ENCODE measurements around the gene ATXN1. TPM values are rescaled to one million over a fixed set of nuclear protein-coding genes. Genes with fewer than 3 reads are reported as not detected.
"Not testable (repeated sequence)": the region's sequence is repeated elsewhere in the genome, so short reads cannot be mapped to it uniquely, and the experiment has no call there.

The ATXN1 gene
- polyA plus RNA-seq, 1 donor (not counting 4 experiments of a cell fraction or from before 2014, with no cell fraction given), result 9.7 TPM

DNA sequence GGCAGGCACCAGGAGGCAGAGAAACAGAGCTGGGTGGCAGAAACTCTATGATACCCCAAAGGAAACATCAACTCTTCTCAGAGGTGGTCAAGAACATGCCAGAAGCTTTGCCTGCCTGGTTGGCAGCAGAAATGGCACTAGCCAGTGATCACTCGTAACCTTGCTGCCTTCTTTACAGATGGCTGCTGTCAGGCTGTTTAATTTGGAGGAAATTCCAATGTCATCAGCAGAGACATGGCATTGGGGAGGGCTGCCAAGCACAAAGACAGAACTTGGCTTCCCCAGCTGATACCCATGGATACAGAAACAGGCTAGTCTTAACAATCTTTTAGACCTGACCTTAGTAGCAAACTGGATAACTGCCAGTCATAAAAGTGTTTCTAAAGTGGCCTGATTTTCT, 369.2 kb downstream of the ATXN1 start:
- Histone ChIP-seq H3K9ac (ENCODE audit: control insufficient read depth, extremely low read depth, insufficient read depth, low read length) (no peak overlapping the region), H3K79me2 (ENCODE audit: control insufficient read depth, insufficient read depth, low read length) (no peaks in the 10 kb centered on the region), H3K4me1 (ENCODE audit: control insufficient read depth, extremely low read depth, insufficient read depth, low read length) (no peaks in the 10 kb centered on the region), H3K27ac (ENCODE audit: control insufficient read depth, insufficient read depth, low read length) (no peak overlapping the region), H3K4me3 (ENCODE audit: control insufficient read depth in 2 of 3, extremely low read depth in 1 of 3, insufficient read depth in 2 of 3, low read depth in 1 of 3, low read length in 3 of 3) (no peak overlapping the region), H3K27me3 (ENCODE audit: control insufficient read depth, extremely low read depth, insufficient read depth, low read length) (no peaks in the 10 kb centered on the region), H3K4me2 (ENCODE audit: control insufficient read depth, extremely low read depth, insufficient read depth, low read depth, low read length) (no peak overlapping the region), H4K20me1 (ENCODE audit: control insufficient read depth, extremely low read depth, insufficient read depth, low read length) (no peaks in the 10 kb centered on the region), H3K9me1 (ENCODE audit: control insufficient read depth, extremely low read depth, insufficient read depth, low read length) (no peaks in the 10 kb centered on the region), H3K36me3 (ENCODE audit: control insufficient read depth in 2 of 2, extremely low read depth in 1 of 2, insufficient read depth in 2 of 2, low read length in 2 of 2) (no peaks in the 10 kb centered on the region), H2AFZ (ENCODE audit: control insufficient read depth, low read length) (no peak overlapping the region), H3K9me3 (ENCODE audit: control insufficient read depth, low read depth, low read length) (no peaks in the 10 kb centered on the region)
- no peak for FAIRE-seq
- TF ChIP-seq EZH2 (IDR thresholded peaks at IDR 0.05; ENCODE audit: low read length), result no peak
- TF ChIP-seq, protein P1, sequence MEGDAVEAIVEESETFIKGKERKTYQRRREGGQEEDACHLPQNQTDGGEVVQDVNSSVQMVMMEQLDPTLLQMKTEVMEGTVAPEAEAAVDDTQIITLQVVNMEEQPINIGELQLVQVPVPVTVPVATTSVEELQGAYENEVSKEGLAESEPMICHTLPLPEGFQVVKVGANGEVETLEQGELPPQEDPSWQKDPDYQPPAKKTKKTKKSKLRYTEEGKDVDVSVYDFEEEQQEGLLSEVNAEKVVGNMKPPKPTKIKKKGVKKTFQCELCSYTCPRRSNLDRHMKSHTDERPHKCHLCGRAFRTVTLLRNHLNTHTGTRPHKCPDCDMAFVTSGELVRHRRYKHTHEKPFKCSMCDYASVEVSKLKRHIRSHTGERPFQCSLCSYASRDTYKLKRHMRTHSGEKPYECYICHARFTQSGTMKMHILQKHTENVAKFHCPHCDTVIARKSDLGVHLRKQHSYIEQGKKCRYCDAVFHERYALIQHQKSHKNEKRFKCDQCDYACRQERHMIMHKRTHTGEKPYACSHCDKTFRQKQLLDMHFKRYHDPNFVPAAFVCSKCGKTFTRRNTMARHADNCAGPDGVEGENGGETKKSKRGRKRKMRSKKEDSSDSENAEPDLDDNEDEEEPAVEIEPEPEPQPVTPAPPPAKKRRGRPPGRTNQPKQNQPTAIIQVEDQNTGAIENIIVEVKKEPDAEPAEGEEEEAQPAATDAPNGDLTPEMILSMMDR (optimal IDR thresholded peaks at IDR 0.05 in 1 of 3, IDR thresholded peaks at IDR 0.05 in 1 of 3, conservative IDR thresholded peaks at IDR 0.05 in 1 of 3; ENCODE audit: extremely low read depth in 1 of 3, insufficient read depth in 2 of 3, low read length in 3 of 3), result no peak
- no peak for DNase-seq (ENCODE audit: low read depth, low spot score)
- dilution Hi-C loops (cut with MboI; ENCODE audit: extremely low pct_ligation_motif_present, low sequenced_read_pairs), result no loop called here

DNA sequence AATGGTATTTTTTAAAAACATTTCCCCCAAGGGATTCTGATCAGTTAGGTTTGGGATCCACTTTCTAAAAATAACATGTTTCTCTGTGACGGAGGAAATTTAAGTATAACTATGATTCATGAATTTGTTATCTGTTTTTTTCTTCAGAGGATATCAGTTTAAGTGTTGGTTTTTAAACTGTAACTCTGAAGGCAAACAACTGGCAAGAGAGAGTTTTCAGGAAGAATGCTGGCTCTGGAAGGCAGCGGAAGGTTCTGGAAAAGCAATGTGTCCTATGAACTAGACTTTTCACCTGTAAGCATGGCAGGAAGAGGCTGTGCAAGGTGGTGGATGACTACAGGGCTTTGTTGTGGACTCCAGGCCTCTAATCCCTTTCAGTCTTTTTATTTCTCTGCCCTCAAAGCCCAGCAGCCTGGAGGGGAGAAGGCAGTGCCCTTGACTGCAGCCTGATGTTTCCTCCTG, 369.8 kb downstream of the ATXN1 start:
- TF ChIP-seq, protein P1 (optimal IDR thresholded peaks at IDR 0.05 in 1 of 3, IDR thresholded peaks at IDR 0.05 in 1 of 3, conservative IDR thresholded peaks at IDR 0.05 in 1 of 3; ENCODE audit: extremely low read depth in 1 of 3, insufficient read depth in 2 of 3, low read length in 3 of 3), result no peak
- Histone ChIP-seq H3K9me3 (ENCODE audit: control insufficient read depth, low read depth, low read length) (no peaks in the 10 kb centered on the region), H2AFZ (ENCODE audit: control insufficient read depth, low read length) (no peak overlapping the region), H3K4me1 (ENCODE audit: control insufficient read depth, extremely low read depth, insufficient read depth, low read length) (no peaks in the 10 kb centered on the region), H3K27me3 (ENCODE audit: control insufficient read depth, extremely low read depth, insufficient read depth, low read length) (no peaks in the 10 kb centered on the region), H3K4me2 (ENCODE audit: control insufficient read depth, extremely low read depth, insufficient read depth, low read depth, low read length) (no peak overlapping the region), H3K79me2 (ENCODE audit: control insufficient read depth, insufficient read depth, low read length) (no peaks in the 10 kb centered on the region), H4K20me1 (ENCODE audit: control insufficient read depth, extremely low read depth, insufficient read depth, low read length) (no peaks in the 10 kb centered on the region), H3K9me1 (ENCODE audit: control insufficient read depth, extremely low read depth, insufficient read depth, low read length) (no peaks in the 10 kb centered on the region), H3K36me3 (ENCODE audit: control insufficient read depth in 2 of 2, extremely low read depth in 1 of 2, insufficient read depth in 2 of 2, low read length in 2 of 2) (no peaks in the 10 kb centered on the region), H3K4me3 (ENCODE audit: control insufficient read depth in 2 of 3, extremely low read depth in 1 of 3, insufficient read depth in 2 of 3, low read depth in 1 of 3, low read length in 3 of 3) (no peak overlapping the region), H3K27ac (ENCODE audit: control insufficient read depth, insufficient read depth, low read length) (no peak overlapping the region), H3K9ac (ENCODE audit: control insufficient read depth, extremely low read depth, insufficient read depth, low read length) (no peak overlapping the region)
- no peak for DNase-seq (ENCODE audit: low read depth, low spot score)
- dilution Hi-C loops (cut with MboI; ENCODE audit: extremely low pct_ligation_motif_present, low sequenced_read_pairs), result no loop called here
- FAIRE-seq, result no peak

DNA sequence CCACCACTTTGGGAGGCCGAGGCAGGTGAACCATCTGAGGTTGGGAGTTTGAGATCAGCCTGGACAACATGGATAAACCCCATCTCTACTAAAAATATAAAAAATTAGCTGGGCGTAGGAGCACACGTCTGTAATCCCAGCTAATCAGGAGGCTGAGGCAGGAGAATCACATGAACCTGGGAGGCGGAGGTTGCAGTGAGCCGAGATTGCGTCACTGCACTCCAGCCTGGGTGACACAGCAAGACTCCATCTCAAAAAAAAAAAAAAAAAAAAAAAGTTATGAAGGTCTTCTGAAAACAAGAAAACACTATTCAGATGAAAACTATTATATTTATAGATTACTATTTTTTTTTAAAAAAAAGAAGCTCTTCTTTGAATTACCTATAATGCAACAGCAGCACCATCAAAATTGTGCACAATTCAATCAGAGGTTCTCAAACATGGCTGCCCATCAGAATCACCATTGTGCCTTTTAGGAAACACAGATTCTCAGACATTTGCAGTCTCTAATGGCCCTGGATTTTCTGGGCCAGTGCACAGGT, 370.3 kb downstream of the ATXN1 start:
- H3K4me2 ChIP-seq (ENCODE audit: control insufficient read depth, extremely low read depth, insufficient read depth, low read depth, low read length); H3K27ac ChIP-seq (ENCODE audit: control insufficient read depth, insufficient read depth, low read length); H3K4me1 ChIP-seq (ENCODE audit: control insufficient read depth, extremely low read depth, insufficient read depth, low read length); H3K4me3 ChIP-seq (ENCODE audit: control insufficient read depth in 2 of 3, extremely low read depth in 1 of 3, insufficient read depth in 2 of 3, low read depth in 1 of 3, low read length in 3 of 3); DNase-seq (ENCODE audit: low read depth, low spot score); H3K9me3 ChIP-seq (ENCODE audit: control insufficient read depth, low read depth, low read length); H3K79me2 ChIP-seq (ENCODE audit: control insufficient read depth, insufficient read depth, low read length); H2AFZ ChIP-seq (ENCODE audit: control insufficient read depth, low read length); H3K9ac ChIP-seq (ENCODE audit: control insufficient read depth, extremely low read depth, insufficient read depth, low read length); H3K9me1 ChIP-seq (ENCODE audit: control insufficient read depth, extremely low read depth, insufficient read depth, low read length); dilution Hi-C loops (cut with MboI; ENCODE audit: extremely low pct_ligation_motif_present, low sequenced_read_pairs); H3K36me3 ChIP-seq (ENCODE audit: control insufficient read depth in 2 of 2, extremely low read depth in 1 of 2, insufficient read depth in 2 of 2, low read length in 2 of 2); FAIRE-seq; H4K20me1 ChIP-seq (ENCODE audit: control insufficient read depth, extremely low read depth, insufficient read depth, low read length); H3K27me3 ChIP-seq (ENCODE audit: control insufficient read depth, extremely low read depth, insufficient read depth, low read length): not testable (repeated sequence)

Measured in keratinocyte (primary cell).